Measurements from ENCODE around the gene DCUN1D4. TPM values are rescaled to one million over a fixed set of nuclear protein-coding genes. Genes with fewer than 3 reads are reported as not detected.

The DCUN1D4 gene
- total RNA-seq, 4 donors from 2014 or later, result 27.6 to 50.9 (median 42.1) TPM

- DNase-seq (ENCODE audit: low spot score) (no peak), ATAC-seq (ENCODE audit: low FRiP score) (no peak)
- no peak for TF ChIP-seq CTCF (IDR thresholded peaks at IDR 0.05)
These were observed 7.9 kb upstream of the DCUN1D4 start for GRCh38 chr4:51835079-51835478.

- DNase-seq (ENCODE audit: low spot score) (no peak), ATAC-seq (ENCODE audit: low FRiP score) (no peak)
- TF ChIP-seq CTCF (IDR thresholded peaks at IDR 0.05), result no peak
These were observed 7.1 kb upstream of the DCUN1D4 start for GRCh38 chr4:51835855-51836254.

- no peak for ATAC-seq (ENCODE audit: low FRiP score)
- no peak for DNase-seq (ENCODE audit: low spot score)
- no peak for TF ChIP-seq CTCF (IDR thresholded peaks at IDR 0.05)
These were observed 6.4 kb upstream of the DCUN1D4 start for GRCh38 chr4:51836549-51836948.

- no peak for DNase-seq (ENCODE audit: low spot score)
- ATAC-seq (ENCODE audit: low FRiP score), result no peak
- no peak for TF ChIP-seq CTCF (IDR thresholded peaks at IDR 0.05)
These were observed 2.2 kb upstream of the DCUN1D4 start for GRCh38 chr4:51840781-51841180.

- DNase-seq (ENCODE audit: low spot score) (no peak), ATAC-seq (ENCODE audit: low FRiP score) (no peak)
- TF ChIP-seq CTCF (IDR thresholded peaks at IDR 0.05), result no peak
These were observed 793 bp upstream of the DCUN1D4 start for GRCh38 chr4:51842167-51842553.

- no peak for TF ChIP-seq CTCF (IDR thresholded peaks at IDR 0.05)
- peak; percentile 67 for DNase-seq (ENCODE audit: low spot score)
- ATAC-seq (ENCODE audit: low FRiP score), result peak; percentile 50
These were observed 578 bp downstream of the DCUN1D4 start for GRCh38 chr4:51843309-51844152.
